Kidney capillary endothelial cell (primary cell): Measurements from ENCODE around the gene ZCCHC24.
A peak's percentile ranks its signal among the peaks of the same experiment; 100 is the strongest.

Experiments
- DNase-seq: peaks from one replicate; pipeline ENCODE4 v3.0.0-alpha.2; 2018; ENCODE audit warnings: low spot score

Gene ZCCHC24

GRCh38 chr10:79410315-79411094 is 34.9 kb downstream of the ZCCHC24 start:
- no peak for DNase-seq

GRCh38 chr10:79409726-79410085 is 35.7 kb downstream of the ZCCHC24 start:
- DNase-seq, result no peak

GRCh38 chr10:79409038-79409725 is 36.2 kb downstream of the ZCCHC24 start:
- no peak for DNase-seq

GRCh38 chr10:79407811-79408795 is 37.3 kb downstream of the ZCCHC24 start:
- no peak for DNase-seq

- DNase-seq, result no peak
These were observed 38.0 kb downstream of the ZCCHC24 start for GRCh38 chr10:79407423-79407796.

GRCh38 chr10:79406683-79407422 is 38.6 kb downstream of the ZCCHC24 start:
- DNase-seq, result no peak

- DNase-seq, result no peak
These were observed 39.4 kb downstream of the ZCCHC24 start for GRCh38 chr10:79405995-79406515.

- DNase-seq, result no peak
These were observed 40.0 kb downstream of the ZCCHC24 start for GRCh38 chr10:79405221-79405994.

GRCh38 chr10:79404690-79405131 is 40.7 kb downstream of the ZCCHC24 start:
- DNase-seq, result no peak

GRCh38 chr10:79404231-79404609 is 41.2 kb downstream of the ZCCHC24 start:
- DNase-seq, result no peak

- DNase-seq, result peak; percentile 27
These were observed 41.8 kb downstream of the ZCCHC24 start for GRCh38 chr10:79403441-79404230.

GRCh38 chr10:79402951-79403350 is 42.5 kb downstream of the ZCCHC24 start:
- no peak for DNase-seq

- DNase-seq, result no peak
These were observed 42.8 kb downstream of the ZCCHC24 start for GRCh38 chr10:79402625-79402946.

- no peak for DNase-seq
These were observed 44.2 kb downstream of the ZCCHC24 start for GRCh38 chr10:79401015-79401921.

- DNase-seq, result peak; percentile 33
These were observed 45.0 kb downstream of the ZCCHC24 start for GRCh38 chr10:79400146-79401004.

GRCh38 chr10:79399223-79399831 is 46.1 kb downstream of the ZCCHC24 start:
- DNase-seq, result peak; percentile 49

- no peak for DNase-seq
These were observed 46.8 kb downstream of the ZCCHC24 start for GRCh38 chr10:79398642-79399041.
